K562 (cell line): Measurements from ENCODE around the gene AGO4. TPM values are rescaled to one million over a fixed set of nuclear protein-coding genes. Genes with fewer than 3 reads are reported as not detected.

Source experiments
- CBFB ChIP-seq: sonication (generic); formaldehyde crosslinking; IDR thresholded peaks from 2 replicates; pipeline ENCODE4 v1.4.0; 2020; ENCODE audit warnings: mild to moderate bottlenecking, missing genetic modification reagents
- CHD2 ChIP-seq: IDR thresholded peaks from 2 replicates; pipeline ENCODE4 v1.6.1; 2011; ENCODE audit warnings: low read depth, low read length
- HDAC6 ChIP-seq: IDR thresholded peaks from 2 replicates; pipeline ENCODE4 v1.6.1; 2012; ENCODE audit warnings: low read depth, mild to moderate bottlenecking, control low read depth, inconsistent platforms, low read length, moderate library complexity
- HEY1 ChIP-seq: fragments of 250-450 bp; sonication (Bioruptor Pico); IDR thresholded peaks from 2 replicates; pipeline ENCODE4 v1.5.0; 2020; ENCODE audit warnings: mild to moderate bottlenecking, moderate library complexity, borderline replicate concordance
- HNRNPLL ChIP-seq: fragments of 200-400 bp; formaldehyde crosslinking; IDR thresholded peaks from 2 replicates; pipeline ENCODE4 v1.6.1; 2017; ENCODE audit warnings: low read length, low read depth, mild to moderate bottlenecking; ENCODE audit not compliant: poor library complexity, severe bottlenecking
- NCOA1 ChIP-seq: fragments of 450-650 bp; IDR thresholded peaks from 2 replicates; pipeline ENCODE4 v1.6.1; 2016; ENCODE audit warnings: low read depth
- NELFE ChIP-seq: IDR thresholded peaks from 2 replicates; pipeline ENCODE4 v1.6.1; 2011; ENCODE audit warnings: mild to moderate bottlenecking; ENCODE audit not compliant: insufficient read depth, insufficient read length
- NUFIP1 ChIP-seq: fragments of 450-650 bp; IDR thresholded peaks from 2 replicates; pipeline ENCODE4 v1.6.1; 2018; ENCODE audit not compliant: partially characterized antibody
- PHTF2 ChIP-seq: fragments of 250-450 bp; sonication (Bioruptor Pico); IDR thresholded peaks from 2 replicates; pipeline ENCODE4 v1.5.0; 2021; ENCODE audit warnings: mild to moderate bottlenecking
- POLR2A ChIP-seq: fragments of 450-650 bp; conservative IDR thresholded peaks from 2 replicates; pipeline ENCODE4 v1.6.1; 2016
- SPI1 ChIP-seq: IDR thresholded peaks from 2 replicates; pipeline ENCODE4 v1.6.1; 2011; ENCODE audit warnings: low read depth, low read length, control low read depth, borderline replicate concordance
- TRIM24 ChIP-seq, 2 experiments: fragments of 450-650 bp; IDR thresholded peaks; 2 replicates each; pipeline ENCODE4 v1.6.1; 2016
- ZNF253 ChIP-seq: fragments of 250-450 bp; sonication (Bioruptor Pico); conservative IDR thresholded peaks from 2 replicates; pipeline ENCODE4 v1.6.1; 2021; ENCODE audit warnings: mild to moderate bottlenecking
- ZNF79 ChIP-seq: fragments of 250-450 bp; sonication (Bioruptor Pico); IDR thresholded peaks from 2 replicates; pipeline ENCODE4 v1.4.0; 2020; ENCODE audit warnings: low read depth, mild to moderate bottlenecking, moderate library complexity
- polyA plus RNA-seq, 8 experiments: library from polyadenylated mRNA; depleted of rRNA in 4 of 8; stranded (reverse) in 5 of 8; unstranded in 3 of 8; fragments of >200 nt; fragmentation: Nextera tagmentation in 2 of 8; fragmentation: Illumina TruSeq in 1 of 8; extraction: Ambion mirVana in 2 of 8; extraction: Trizol in 1 of 8; gene quantifications; 2 replicates each; pipeline versions ENCODE4 v1.2.1 to v1.2.3, GENCODE V29; 2011 to 2014; ENCODE audit warnings: inconsistent platforms in 1 of 8, missing spikeins in 1 of 8
- total RNA-seq, 7 experiments: library from RNA; depleted of rRNA in 6 of 7; stranded (reverse); fragments of >200 nt in 6 of 7; fragmentation: Illumina TruSeq in 2 of 7; extraction: Trizol in 2 of 7; gene quantifications; 2 replicates each; pipeline versions ENCODE4 v1.2.1 to v1.2.3, GENCODE V29; 2011 to 2021; ENCODE audit warnings: low replicate concordance in 1 of 7
- TF ChIP-seq, protein P1 (sequence below): sonication (generic); formaldehyde crosslinking; IDR thresholded peaks from 2 replicates; pipeline ENCODE4 v1.8.1; 2023; ENCODE audit warnings: missing genetic modification reagents, mild to moderate bottlenecking, borderline replicate concordance
- TF ChIP-seq, protein P2 (sequence below): fragments of 250-450 bp; sonication (Bioruptor Pico); IDR thresholded peaks from 2 replicates; pipeline ENCODE4 v1.5.0; 2022; ENCODE audit warnings: mild to moderate bottlenecking

Gene AGO4
- total and polyA plus RNA-seq, 9 of the 15 experiments (the other 6 are each of a cell fraction or from before 2014, with no cell fraction given), result 1.3 to 10.5 (median 6.5) TPM

DNA sequence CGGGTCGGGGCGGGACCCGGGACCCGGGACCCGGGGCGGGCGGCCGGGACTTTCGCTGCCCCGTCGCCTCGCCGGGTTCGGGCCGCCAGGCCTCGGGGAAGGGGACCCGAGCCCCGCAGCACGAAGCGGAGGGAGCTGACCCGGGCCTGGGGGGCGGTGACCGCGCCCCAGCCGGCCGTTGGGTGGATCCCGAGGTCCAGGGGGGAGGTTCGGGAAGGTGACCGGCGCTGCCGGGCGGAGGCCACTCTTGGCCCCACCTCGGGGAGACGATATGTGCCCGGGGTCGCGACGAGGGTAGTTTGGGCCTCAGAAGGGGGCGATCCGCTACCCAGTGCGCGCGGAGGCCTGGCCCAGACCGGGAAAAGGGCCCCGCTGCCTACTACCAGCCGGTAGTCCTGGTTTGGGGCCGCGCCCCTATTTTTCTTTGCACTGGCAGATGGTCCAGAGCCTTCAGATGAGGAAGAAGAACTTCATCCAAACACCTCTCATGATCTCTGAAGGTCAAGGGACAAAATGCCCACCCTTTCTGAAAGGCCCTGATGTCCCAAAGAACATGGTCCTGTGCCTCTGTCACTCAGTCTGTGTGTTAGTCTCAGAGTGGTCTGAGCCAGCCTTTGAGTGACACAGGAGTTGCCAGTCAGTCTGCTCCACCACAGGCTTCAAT is 766 bp downstream of the AGO4 start (continued):
- TF ChIP-seq HNRNPLL, result no peak
- 0 out of 2 replicates have a peak, but pooled peaks have one; percentile 31 for TF ChIP-seq POLR2A
- no peak for TF ChIP-seq CBFB (CRISPR knock-in tag)
- TF ChIP-seq HEY1 (CRISPR knock-in tag), result no peak
- TF ChIP-seq, protein P1, sequence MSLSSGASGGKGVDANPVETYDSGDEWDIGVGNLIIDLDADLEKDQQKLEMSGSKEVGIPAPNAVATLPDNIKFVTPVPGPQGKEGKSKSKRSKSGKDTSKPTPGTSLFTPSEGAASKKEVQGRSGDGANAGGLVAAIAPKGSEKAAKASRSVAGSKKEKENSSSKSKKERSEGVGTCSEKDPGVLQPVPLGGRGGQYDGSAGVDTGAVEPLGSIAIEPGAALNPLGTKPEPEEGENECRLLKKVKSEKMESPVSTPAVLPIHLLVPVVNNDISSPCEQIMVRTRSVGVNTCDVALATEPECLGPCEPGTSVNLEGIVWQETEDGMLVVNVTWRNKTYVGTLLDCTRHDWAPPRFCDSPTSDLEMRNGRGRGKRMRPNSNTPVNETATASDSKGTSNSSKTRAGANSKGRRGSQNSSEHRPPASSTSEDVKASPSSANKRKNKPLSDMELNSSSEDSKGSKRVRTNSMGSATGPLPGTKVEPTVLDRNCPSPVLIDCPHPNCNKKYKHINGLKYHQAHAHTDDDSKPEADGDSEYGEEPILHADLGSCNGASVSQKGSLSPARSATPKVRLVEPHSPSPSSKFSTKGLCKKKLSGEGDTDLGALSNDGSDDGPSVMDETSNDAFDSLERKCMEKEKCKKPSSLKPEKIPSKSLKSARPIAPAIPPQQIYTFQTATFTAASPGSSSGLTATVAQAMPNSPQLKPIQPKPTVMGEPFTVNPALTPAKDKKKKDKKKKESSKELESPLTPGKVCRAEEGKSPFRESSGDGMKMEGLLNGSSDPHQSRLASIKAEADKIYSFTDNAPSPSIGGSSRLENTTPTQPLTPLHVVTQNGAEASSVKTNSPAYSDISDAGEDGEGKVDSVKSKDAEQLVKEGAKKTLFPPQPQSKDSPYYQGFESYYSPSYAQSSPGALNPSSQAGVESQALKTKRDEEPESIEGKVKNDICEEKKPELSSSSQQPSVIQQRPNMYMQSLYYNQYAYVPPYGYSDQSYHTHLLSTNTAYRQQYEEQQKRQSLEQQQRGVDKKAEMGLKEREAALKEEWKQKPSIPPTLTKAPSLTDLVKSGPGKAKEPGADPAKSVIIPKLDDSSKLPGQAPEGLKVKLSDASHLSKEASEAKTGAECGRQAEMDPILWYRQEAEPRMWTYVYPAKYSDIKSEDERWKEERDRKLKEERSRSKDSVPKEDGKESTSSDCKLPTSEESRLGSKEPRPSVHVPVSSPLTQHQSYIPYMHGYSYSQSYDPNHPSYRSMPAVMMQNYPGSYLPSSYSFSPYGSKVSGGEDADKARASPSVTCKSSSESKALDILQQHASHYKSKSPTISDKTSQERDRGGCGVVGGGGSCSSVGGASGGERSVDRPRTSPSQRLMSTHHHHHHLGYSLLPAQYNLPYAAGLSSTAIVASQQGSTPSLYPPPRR (CRISPR knock-in tag), result no peak
- no peak for TF ChIP-seq NCOA1
- TF ChIP-seq ZNF79 (CRISPR knock-in tag), result no peak
- TF ChIP-seq ZNF253 (CRISPR knock-in tag), result no peak
- no peak for TF ChIP-seq NELFE
- no peak for TF ChIP-seq NUFIP1
- no peak for TF ChIP-seq SPI1
- no peak for TF ChIP-seq HDAC6
- TF ChIP-seq, protein P2, sequence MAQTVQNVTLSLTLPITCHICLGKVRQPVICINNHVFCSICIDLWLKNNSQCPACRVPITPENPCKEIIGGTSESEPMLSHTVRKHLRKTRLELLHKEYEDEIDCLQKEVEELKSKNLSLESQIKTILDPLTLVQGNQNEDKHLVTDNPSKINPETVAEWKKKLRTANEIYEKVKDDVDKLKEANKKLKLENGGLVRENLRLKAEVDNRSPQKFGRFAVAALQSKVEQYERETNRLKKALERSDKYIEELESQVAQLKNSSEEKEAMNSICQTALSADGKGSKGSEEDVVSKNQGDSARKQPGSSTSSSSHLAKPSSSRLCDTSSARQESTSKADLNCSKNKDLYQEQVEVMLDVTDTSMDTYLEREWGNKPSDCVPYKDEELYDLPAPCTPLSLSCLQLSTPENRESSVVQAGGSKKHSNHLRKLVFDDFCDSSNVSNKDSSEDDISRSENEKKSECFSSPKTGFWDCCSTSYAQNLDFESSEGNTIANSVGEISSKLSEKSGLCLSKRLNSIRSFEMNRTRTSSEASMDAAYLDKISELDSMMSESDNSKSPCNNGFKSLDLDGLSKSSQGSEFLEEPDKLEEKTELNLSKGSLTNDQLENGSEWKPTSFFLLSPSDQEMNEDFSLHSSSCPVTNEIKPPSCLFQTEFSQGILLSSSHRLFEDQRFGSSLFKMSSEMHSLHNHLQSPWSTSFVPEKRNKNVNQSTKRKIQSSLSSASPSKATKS, result no peak
- no peak for TF ChIP-seq CHD2
- TF ChIP-seq TRIM24 (IDR thresholded peaks at IDR 0.05), result no peak
- no peak for TF ChIP-seq PHTF2 (CRISPR knock-in tag)
